NCI-H2196 (cell line): Measurements from ENCODE around the gene CTDSP1.

Experiments
- DNase-seq: peaks from one replicate; lab custom pipeline; 2025; ENCODE audit not compliant: unreplicated experiment; lab: John Stamatoyannopoulos, UW

The CTDSP1 gene

GRCh38 chr2:218422403-218423086 is 22.9 kb downstream of the CTDSP1 start:
- no peak for DNase-seq

GRCh38 chr2:218423584-218423983 is 23.9 kb downstream of the CTDSP1 start:
- no peak for DNase-seq

GRCh38 chr2:218425531-218425930 is 25.9 kb downstream of the CTDSP1 start:
- DNase-seq = no peak

- no peak for DNase-seq
Measured at GRCh38 chr2:218427741-218428140, 28.1 kb downstream of the CTDSP1 start.

- DNase-seq = no peak
Measured at GRCh38 chr2:218428846-218429558, 29.3 kb downstream of the CTDSP1 start.

GRCh38 chr2:218429911-218430692 is 30.4 kb downstream of the CTDSP1 start:
- DNase-seq = no peak

GRCh38 chr2:218430721-218431120 is 31.1 kb downstream of the CTDSP1 start:
- no peak for DNase-seq

GRCh38 chr2:218431878-218432277 is 32.2 kb downstream of the CTDSP1 start:
- DNase-seq = no peak

- no peak for DNase-seq
Measured at GRCh38 chr2:218432676-218433365, 33.2 kb downstream of the CTDSP1 start.

- no peak for DNase-seq
Measured at GRCh38 chr2:218434456-218434855, 34.8 kb downstream of the CTDSP1 start.

GRCh38 chr2:218435003-218435982 is 35.6 kb downstream of the CTDSP1 start:
- DNase-seq = no peak

GRCh38 chr2:218436992-218437391 is 37.3 kb downstream of the CTDSP1 start:
- no peak for DNase-seq

- DNase-seq = no peak
Measured at GRCh38 chr2:218437969-218438368, 38.3 kb downstream of the CTDSP1 start.

GRCh38 chr2:218438596-218438995 is 38.9 kb downstream of the CTDSP1 start:
- no peak for DNase-seq

- no peak for DNase-seq
Measured at GRCh38 chr2:218444692-218445357, 45.2 kb downstream of the CTDSP1 start.

GRCh38 chr2:218445602-218446001 is 45.9 kb downstream of the CTDSP1 start:
- no peak for DNase-seq

GRCh38 chr2:218446547-218446946 is 46.9 kb downstream of the CTDSP1 start:
- no peak for DNase-seq

GRCh38 chr2:218447072-218447471 is 47.4 kb downstream of the CTDSP1 start:
- no peak for DNase-seq

GRCh38 chr2:218448934-218449333 is 49.3 kb downstream of the CTDSP1 start:
- DNase-seq = peak; percentile 34

- no peak for DNase-seq
Measured at GRCh38 chr2:218452079-218452478, 52.4 kb downstream of the CTDSP1 start.
